Loucy (cell line): ENCODE results near the gene RTEL1.
A peak's percentile ranks its signal among the peaks of the same experiment; 100 is the strongest.

Source experiments
- H2AFZ ChIP-seq: fragments of 200-600 bp; sonication (generic); 2 replicates; pipeline ENCODE4 v1.6.0; 2016; ENCODE audit warnings: antibody characterized with exemption, mild to moderate bottlenecking, low read length, moderate library complexity
- H3F3A ChIP-seq: fragments of 200-600 bp; 2 replicates; pipeline ENCODE4 v1.6.0; 2016; ENCODE audit warnings: antibody characterized with exemption, low read depth, mild to moderate bottlenecking
- H3K27me3 ChIP-seq: fragments of 200-600 bp; sonication (generic); 2 replicates; pipeline ENCODE4 v1.6.1; 2014; ENCODE audit warnings: low read length, mild to moderate bottlenecking; ENCODE audit not compliant: insufficient read depth, poor library complexity, severe bottlenecking
- H3K36me3 ChIP-seq: fragments of 200-600 bp; sonication (generic); 2 replicates; pipeline ENCODE4 v1.6.1; 2016; ENCODE audit warnings: low read length; ENCODE audit not compliant: insufficient read depth
- H3K4me1 ChIP-seq: fragments of 200-600 bp; sonication (generic); 2 replicates; pipeline ENCODE4 v1.5.1; 2014; ENCODE audit warnings: low read length, mild to moderate bottlenecking; ENCODE audit not compliant: insufficient read depth, poor library complexity, severe bottlenecking
- H3K4me2 ChIP-seq: fragments of 200-600 bp; sonication (generic); 2 replicates; pipeline ENCODE4 v1.6.0; 2014; ENCODE audit warnings: antibody characterized with exemption, low read length, low read depth, mild to moderate bottlenecking; ENCODE audit not compliant: poor library complexity, severe bottlenecking
- H3K4me3 ChIP-seq: fragments of 200-600 bp; sonication (generic); 2 replicates; pipeline ENCODE4 v1.5.1; 2014; ENCODE audit warnings: low read length, mild to moderate bottlenecking, mixed read lengths; ENCODE audit not compliant: poor library complexity, severe bottlenecking
- H3K79me2 ChIP-seq: fragments of 200-600 bp; sonication (generic); 2 replicates; pipeline ENCODE4 v1.6.1; 2014; ENCODE audit warnings: low read length; ENCODE audit not compliant: insufficient read depth
- H3K9ac ChIP-seq: fragments of 200-600 bp; sonication (generic); 2 replicates; pipeline ENCODE4 v1.6.0; 2014; ENCODE audit warnings: mild to moderate bottlenecking, low read depth, low read length, moderate library complexity; ENCODE audit not compliant: poor library complexity, severe bottlenecking
- H3K9me2 ChIP-seq: fragments of 200-600 bp; sonication (generic); replicated peaks from 2 replicates; pipeline ENCODE4 v1.6.1; 2016; ENCODE audit warnings: low read depth, low read length, mixed read lengths
- H3K9me3 ChIP-seq: fragments of 200-600 bp; sonication (generic); 2 replicates; pipeline ENCODE4 v1.6.1; 2014; ENCODE audit warnings: mild to moderate bottlenecking, antibody characterized with exemption, low read length, low read depth; ENCODE audit not compliant: insufficient read depth
- H4K20me1 ChIP-seq: fragments of 200-600 bp; sonication (generic); 2 replicates; pipeline ENCODE4 v1.6.0; 2014; ENCODE audit warnings: antibody characterized with exemption, low read length, mild to moderate bottlenecking; ENCODE audit not compliant: insufficient read depth, poor library complexity, severe bottlenecking
- CTCF ChIP-seq: fragments of 200-600 bp; sonication (generic); conservative IDR thresholded peaks from 2 replicates; pipeline ENCODE4 v1.5.1; 2014; ENCODE audit warnings: mild to moderate bottlenecking, antibody characterized with exemption, low read length
- EZH2phosphoT487 ChIP-seq: fragments of 200-600 bp; IDR thresholded peaks from 2 replicates; pipeline ENCODE4 v1.6.1; 2018; ENCODE audit warnings: antibody characterized with exemption, mild to moderate bottlenecking, moderate library complexity, borderline replicate concordance

Gene RTEL1

GRCh38 chr20:63738687-63739129 is 80.6 kb downstream of the RTEL1 start:
- Histone ChIP-seq H3K9ac (peak overlapping the region; percentile 98), H3K79me2 (peaks cover 41% of the 10 kb centered on the region), H3K9me2 (no peaks in the 10 kb centered on the region), H3K4me2 (peak overlapping the region; percentile 95), H3K36me3 (peaks cover 28% of the 10 kb centered on the region; the same call in 1 of the 2 replicates), H3F3A (0 out of 2 replicates have a peak, but pooled peaks cover 6% of the 10 kb centered on the region), H3K9me3 (no peaks in the 10 kb centered on the region), H3K4me1 (peaks cover 38% of the 10 kb centered on the region), H3K4me3 (peak overlapping the region; percentile 86), H3K27me3 (no peaks in the 10 kb centered on the region), H2AFZ (no peak overlapping the region), H4K20me1 (peaks cover 32% of the 10 kb centered on the region)
- TF ChIP-seq EZH2phosphoT487 (no peak), CTCF (no peak)

- Histone ChIP-seq H3K27me3 (no peaks in the 10 kb centered on the region), H3K79me2 (peaks cover 38% of the 10 kb centered on the region), H3K9me3 (no peaks in the 10 kb centered on the region), H3K4me1 (peaks cover 38% of the 10 kb centered on the region), H3K4me2 (peak within 1 kb of the TSS; percentile 95), H3K9ac (peak within 1 kb of the TSS; percentile 98), H3F3A (0 out of 2 replicates have a peak, but pooled peaks cover 7% of the 10 kb centered on the region), H4K20me1 (peaks cover 32% of the 10 kb centered on the region), H3K36me3 (peaks cover 25% of the 10 kb centered on the region; the same call in 1 of the 2 replicates), H3K4me3 (peak within 1 kb of the TSS; percentile 88), H2AFZ (peak within 1 kb of the TSS; percentile 30; the same call in 1 of the 2 replicates), H3K9me2 (no peaks in the 10 kb centered on the region)
- no peak for TF ChIP-seq EZH2phosphoT487
- TF ChIP-seq CTCF: no peak
These were observed 81.3 kb downstream of the RTEL1 start, which contains the start of gene SLC2A4RG for GRCh38 chr20:63739130-63740069. Gene SLC2A4RG (plus strand): TSS chr20:63739776. CDS start chr20:63739913, 137 bp downstream.

GRCh38 chr20:63740070-63740626 is 82.0 kb downstream of the RTEL1 start:
- Histone ChIP-seq H3K36me3 (peaks cover 17% of the 10 kb centered on the region; the same call in 1 of the 2 replicates), H3K4me2 (peak overlapping the region; percentile 73), H3K9ac (peak overlapping the region; percentile 92), H2AFZ (peak overlapping the region; percentile 30; the same call in 1 of the 2 replicates), H3K4me1 (peaks cover 38% of the 10 kb centered on the region), H3F3A (0 out of 2 replicates have a peak, but pooled peaks cover 7% of the 10 kb centered on the region), H4K20me1 (peaks cover 32% of the 10 kb centered on the region), H3K27me3 (no peaks in the 10 kb centered on the region), H3K79me2 (peaks cover 38% of the 10 kb centered on the region), H3K4me3 (peak overlapping the region; percentile 88), H3K9me2 (no peaks in the 10 kb centered on the region), H3K9me3 (no peaks in the 10 kb centered on the region)
- TF ChIP-seq CTCF (no peak), EZH2phosphoT487 (no peak)
